Measurements from ENCODE around the gene CFAP54.
"Not testable (repeated sequence)": the region's sequence is repeated elsewhere in the genome, so short reads cannot be mapped to it uniquely, and the experiment has no call there.

Gene CFAP54, protein sequence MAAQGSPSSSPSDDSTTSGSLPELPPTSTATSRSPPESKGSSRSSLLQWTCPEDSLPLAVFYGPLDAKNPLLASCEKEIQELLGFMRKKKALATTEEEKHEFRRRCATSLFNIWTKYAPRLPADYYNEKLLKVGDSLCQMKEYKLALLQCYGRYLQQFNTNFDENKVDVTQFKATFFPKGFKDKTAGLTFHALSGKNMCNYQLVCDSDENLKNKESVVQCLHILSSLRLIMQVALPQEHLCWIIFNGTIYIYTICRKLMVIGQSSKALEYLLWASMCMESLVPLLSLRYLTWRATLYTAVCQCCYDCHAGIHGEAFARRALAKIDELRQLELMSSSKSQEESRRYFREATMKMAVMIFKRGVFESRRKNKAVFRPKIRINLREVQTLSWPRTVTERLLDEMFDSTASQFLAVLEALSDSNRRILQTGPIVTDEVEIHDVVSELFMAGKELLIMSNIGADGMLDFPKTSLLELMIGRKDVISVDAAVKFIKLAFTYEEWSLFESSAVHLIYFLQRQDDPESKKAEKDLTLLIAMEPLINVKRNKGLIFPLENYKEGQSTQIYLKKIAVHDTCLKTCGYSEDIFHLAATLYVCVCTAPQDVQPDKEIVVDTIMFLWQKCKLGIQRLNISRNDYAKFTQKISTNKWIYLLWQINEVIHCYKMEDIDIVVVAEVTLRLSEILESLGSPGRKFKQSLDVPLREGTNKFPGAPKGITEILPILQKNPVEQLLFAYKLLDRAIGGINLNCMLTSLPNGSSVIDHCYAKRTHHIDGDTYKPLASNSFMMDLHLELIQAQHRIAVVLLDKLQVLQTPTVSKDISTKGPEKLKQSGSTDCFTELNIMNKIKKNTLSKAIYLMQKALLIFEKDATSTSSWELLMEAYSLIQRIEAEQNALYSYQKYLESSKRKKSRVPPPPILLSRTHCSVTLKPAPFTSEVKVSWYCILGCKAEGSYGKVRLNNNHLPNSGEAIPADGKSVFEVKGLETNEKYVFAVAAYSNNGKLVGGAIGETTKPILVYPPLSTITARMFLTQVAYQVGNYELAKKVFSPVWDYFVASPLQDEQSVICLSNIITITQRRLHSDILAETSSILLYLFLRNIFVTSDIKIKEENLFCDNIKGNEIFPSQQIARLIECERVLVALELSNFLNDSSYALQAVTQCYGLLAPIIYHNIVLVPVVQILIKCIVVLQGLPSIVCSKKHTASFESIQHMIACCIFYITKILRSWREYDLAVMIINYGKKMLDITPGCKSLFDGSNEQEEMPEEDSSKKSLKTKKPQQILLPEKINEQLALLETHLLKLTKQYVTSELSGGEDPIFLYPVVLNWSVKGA (N-terminal part only)

GRCh38 chr12:96489392-96490056 is at the start of gene CFAP54:
Gene CFAP54 (plus strand): TSS chr12:96489577. CDS start chr12:96489610, 33 bp downstream.
- peak; percentile 93 for DNase-seq

- DNase-seq, result no peak
These were observed 47.6 kb upstream of the CFAP54 start for GRCh38 chr12:96441816-96442215.

DNA sequence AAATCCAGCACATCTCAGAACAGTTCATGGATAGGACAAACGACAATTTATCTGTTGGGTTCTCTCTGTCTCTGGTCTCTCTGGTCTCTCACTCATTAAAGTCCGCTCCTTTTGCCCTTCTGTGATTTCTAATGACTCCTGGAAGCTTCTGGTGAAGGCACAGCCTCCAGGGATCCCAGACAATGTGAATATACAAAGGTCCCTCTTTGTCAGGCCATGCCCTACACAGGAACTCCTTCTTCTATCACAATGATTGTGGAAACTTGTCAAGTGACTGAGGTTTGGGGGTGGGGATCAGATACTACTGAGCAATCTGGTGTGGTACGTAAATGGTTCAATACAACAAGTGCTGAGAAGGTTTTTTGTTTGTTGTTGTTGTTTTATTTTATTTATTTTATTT is 46.5 kb upstream of the CFAP54 start:
- no peak for DNase-seq

GRCh38 chr12:96444399-96444798 is 45.0 kb upstream of the CFAP54 start:
- DNase-seq, result no peak

- peak; percentile 27 for DNase-seq
These were observed 43.4 kb upstream of the CFAP54 start for GRCh38 chr12:96445691-96446583.

DNA sequence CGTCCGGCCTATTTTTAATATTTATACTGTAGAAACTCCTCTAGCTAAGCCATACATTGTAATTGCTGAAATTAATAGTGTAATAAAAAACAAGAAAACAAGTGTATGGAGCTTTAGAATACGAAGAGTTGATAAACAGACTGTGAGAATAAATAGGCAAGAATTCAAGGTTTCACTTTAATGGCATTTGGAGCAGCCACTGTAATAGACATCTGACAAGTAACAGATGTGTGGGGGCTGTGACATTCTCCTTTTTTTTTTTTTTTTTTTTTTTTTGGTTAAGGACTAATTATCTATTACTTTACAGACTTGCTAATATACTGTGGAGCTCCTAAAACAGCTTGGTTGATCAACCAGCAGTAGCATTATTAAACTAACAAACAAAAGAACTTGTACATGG is 42.1 kb upstream of the CFAP54 start:
- DNase-seq, result no peak

DNA sequence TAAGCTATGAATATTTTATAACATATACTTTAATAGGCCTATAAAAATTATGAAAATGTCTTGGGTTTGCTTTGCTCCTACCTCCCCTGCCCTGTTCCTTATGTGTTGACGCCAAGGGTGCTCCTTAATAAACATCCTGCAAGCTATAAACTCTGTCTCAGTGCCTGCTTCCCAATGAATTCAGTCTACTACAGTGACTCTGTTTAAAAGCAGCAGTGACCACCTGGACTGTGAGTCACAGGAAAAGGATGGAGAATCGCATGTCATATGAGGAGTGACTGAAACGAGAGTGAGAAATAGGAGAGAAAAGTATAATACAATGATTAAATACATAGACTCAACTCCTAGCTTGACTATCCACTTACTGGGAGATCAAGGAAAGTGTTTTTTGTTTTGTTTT is 41.1 kb upstream of the CFAP54 start:
- DNase-seq, result no peak

DNA sequence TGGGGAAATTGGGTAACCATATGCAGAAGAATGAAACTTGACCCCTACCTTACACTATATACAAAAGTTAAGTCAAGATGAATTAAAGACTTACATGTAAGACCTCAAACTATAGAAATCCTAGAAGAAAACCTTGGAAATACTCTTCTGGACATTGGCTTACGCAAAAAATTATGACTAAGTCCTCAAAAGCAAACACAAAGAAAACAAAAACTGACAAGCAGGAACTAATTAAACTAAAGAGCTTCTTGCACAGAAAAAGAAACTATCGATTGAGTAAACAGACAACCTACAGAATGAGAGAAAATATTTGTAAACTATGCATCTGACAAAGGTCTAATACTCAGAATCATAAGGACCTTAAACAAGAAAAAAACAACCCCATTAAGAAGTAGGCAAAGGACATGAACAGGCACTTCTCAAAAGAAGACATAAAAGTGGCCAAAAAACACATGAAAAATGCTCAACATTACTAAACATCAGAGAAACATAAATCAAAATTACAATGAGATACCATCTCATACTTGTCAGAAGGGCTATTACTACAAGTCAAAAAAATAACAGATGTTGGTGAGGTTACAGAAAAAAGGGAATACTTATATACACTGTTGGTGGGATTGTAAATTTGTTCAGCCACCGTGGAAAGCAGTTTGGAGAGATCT is 37.0 kb upstream of the CFAP54 start:
- no peak for DNase-seq

GRCh38 chr12:96454396-96454795 is 35.0 kb upstream of the CFAP54 start:
- no peak for DNase-seq

GRCh38 chr12:96456265-96456974 is 33.0 kb upstream of the CFAP54 start:
- no peak for DNase-seq

- no peak for DNase-seq
These were observed 32.0 kb upstream of the CFAP54 start for GRCh38 chr12:96457191-96457930.

DNA sequence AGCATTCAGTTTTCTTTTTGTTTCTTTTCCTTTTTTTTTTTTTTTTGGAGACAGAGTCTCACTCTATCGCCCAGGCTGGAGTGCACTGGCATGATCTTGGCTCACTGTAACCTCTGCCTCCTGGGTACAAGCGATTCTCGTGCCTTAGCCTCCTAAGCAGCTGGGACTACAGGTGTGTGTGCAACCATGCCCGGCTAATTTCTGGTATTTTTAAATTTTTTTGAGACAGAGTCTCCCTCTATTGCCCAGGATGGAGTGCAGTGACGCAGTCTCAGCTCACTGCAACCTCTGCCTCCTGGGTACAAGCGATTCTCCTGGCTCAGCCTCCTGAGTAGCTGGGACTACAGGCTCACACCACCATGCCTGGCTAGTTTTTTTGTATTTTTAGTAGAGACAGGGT is 30.1 kb upstream of the CFAP54 start:
- DNase-seq, result not testable (repeated sequence)

DNA sequence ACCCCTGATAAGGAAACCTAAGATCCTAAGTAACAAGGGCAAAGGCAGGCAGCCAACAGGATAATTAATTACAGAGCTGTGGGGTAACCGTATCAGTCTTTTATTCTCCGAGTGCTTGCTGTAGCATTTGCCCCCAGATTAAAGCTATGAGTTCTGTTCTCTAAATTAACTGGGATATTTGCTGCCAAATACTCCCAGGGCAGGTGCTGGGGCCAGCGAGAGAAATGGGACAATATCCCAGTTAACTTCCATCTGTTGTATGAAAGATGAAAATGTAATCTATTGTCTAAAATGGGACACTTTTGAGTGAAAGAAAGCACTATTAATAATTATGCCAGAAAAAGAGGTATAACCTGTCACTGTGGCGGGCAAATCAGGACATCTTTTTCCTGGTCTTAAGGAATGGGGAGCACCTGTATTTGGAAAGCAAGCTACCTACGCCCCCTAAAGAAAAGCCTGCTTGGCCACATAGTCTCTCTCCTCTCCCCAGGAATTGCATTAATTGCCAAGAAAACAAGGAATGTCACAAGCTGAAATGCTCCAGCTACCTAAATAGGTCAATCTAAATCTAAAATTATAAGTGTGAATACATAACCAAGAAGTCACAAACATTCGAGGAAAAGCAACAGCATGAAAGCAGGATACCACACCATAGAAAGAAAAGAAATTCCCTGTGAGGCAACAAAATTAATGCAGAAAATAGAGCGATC is 26.7 kb upstream of the CFAP54 start:
- no peak for DNase-seq

DNA sequence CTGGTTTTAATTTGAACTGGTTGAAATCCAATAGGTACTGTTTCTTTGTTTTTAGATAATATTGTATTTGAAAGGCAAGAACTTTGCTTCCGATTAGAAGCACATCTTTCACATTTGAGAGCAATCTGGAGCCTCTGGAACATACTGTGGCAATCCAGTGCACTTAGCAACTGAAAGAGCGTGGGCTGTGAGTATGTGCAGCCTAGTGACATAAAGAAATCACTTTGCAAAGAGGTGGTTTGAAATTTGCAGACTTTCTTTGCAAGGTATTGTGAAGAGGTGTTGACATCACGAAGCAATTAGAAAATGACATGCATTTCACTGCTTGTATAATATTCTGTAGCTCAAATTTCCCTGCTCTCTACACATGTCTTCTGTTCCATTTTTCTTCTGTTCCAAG is 23.5 kb upstream of the CFAP54 start:
- DNase-seq, result no peak

DNA sequence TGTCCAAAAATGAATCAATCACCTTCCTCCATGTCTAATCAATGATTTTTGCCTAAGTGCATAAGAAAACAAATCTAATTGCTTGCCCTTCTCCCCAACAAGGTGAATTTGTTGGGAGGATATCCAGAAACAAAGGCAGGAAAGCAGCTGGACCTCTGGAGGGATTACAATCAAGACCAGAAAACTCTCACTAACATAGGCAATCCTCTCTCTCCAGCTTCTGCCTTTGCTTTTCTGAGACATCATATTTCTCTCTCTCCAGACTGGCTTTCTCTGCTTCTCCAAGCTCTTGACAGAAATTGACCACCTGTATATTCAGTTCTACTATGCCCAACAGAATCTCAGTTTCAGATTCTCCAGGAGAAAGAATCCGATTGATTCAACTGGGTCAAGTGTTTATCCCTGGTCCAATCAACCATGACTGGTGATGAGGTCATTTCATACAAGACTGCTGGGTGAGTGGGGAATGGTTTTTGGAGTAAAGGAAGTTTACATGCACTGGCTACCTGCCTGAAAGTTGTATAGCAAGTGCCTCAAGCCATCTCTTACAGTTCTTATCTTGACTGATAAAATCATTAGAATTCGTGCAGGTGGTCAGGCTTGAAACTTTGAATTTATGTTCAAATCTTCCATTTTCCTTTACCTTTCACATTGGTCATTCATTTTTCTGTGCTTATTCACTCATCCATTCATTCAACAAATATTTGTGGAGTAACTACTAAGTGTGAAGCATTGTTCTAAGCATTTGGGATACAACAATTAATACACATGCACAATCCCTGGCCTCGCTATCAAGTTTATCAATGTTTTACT is 22.2 kb upstream of the CFAP54 start:
- DNase-seq, result no peak

DNA sequence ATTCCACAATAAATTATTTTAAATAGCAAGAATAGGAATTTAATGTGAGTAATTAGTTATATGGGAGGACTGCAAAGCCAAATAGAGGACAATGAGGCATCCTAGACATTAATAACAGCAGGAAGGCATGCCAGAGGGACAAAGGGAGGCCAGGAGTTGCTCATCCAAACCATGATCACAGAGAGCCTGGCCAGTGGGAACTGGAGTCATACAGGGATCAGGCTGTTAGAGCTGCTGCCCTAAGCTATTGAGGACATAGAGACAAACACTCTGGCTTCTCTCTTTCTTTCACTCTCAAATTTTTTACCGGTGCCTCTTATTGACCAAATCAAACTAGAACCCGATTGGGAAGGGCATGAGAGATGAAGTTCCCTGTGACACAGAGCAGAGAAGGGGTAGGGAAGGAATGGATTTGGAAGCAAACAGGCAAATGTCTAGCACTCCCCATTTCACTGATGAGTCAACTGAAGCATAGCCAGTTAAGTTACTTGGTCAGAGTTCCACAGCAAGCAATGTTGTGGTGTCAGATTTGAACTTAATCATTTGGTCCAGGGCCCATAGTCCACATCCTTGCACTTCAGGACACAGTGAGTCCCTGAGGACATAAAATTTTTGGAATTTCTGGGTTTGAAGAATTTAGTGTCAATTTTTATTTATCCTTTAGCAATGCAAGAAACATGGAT is 17.9 kb upstream of the CFAP54 start:
- no peak for DNase-seq

DNA sequence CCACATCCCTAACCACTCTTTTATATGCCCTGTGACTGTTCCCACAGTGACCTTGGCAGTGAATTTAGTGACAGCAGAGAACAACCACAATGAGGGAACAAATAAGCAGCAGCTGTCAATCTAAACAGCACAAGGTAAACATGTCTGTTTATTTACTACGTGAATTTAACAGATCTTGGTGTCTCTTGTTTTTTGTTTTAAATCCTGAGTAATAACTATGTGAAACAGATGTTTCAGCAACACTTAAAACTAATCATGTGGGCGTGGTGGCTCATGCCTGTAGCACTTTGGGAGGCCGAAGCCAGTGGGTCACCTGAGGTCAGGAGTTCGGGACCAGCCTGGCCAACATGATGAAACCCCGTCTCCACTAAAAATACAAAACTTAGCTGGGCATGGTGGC is 17.0 kb upstream of the CFAP54 start:
- no peak for DNase-seq
